Smooth muscle cell (in vitro differentiated cells): Measurements from ENCODE around the gene ATP6V0A4. TPM values are rescaled to one million over a fixed set of nuclear protein-coding genes. Genes with fewer than 3 reads are reported as not detected.
"Not testable (repeated sequence)": the region's sequence is repeated elsewhere in the genome, so short reads cannot be mapped to it uniquely, and the experiment has no call there.

Experiments used
- DNase-seq: peaks from one replicate; lab custom pipeline; 2025; ENCODE audit not compliant: unreplicated experiment; lab: John Stamatoyannopoulos, UW
- H2AFZ ChIP-seq: fragments of 200-600 bp; sonication (generic); 2 replicates; pipeline ENCODE4 v1.6.0; 2016; ENCODE audit warnings: antibody characterized with exemption, low read depth, mild to moderate bottlenecking
- H3F3A ChIP-seq: fragments of 200-600 bp; sonication (generic); 2 replicates; pipeline ENCODE4 v1.6.0; 2017; ENCODE audit warnings: antibody characterized with exemption, low read depth
- H3K27ac ChIP-seq: fragments of 200-600 bp; sonication (generic); 2 replicates; pipeline ENCODE4 v1.5.1; 2016; ENCODE audit warnings: low read depth, mild to moderate bottlenecking
- H3K27me3 ChIP-seq: fragments of 200-600 bp; sonication (generic); 2 replicates; pipeline ENCODE4 v1.6.1; 2016; ENCODE audit warnings: low read depth, mild to moderate bottlenecking
- H3K36me3 ChIP-seq: fragments of 200-600 bp; sonication (generic); 2 replicates; pipeline ENCODE4 v1.5.1; 2016; ENCODE audit warnings: low read depth
- H3K4me1 ChIP-seq: fragments of 200-600 bp; sonication (generic); 2 replicates; pipeline ENCODE4 v1.5.1; 2016; ENCODE audit warnings: low read depth
- H3K4me2 ChIP-seq: fragments of 200-600 bp; sonication (generic); 2 replicates; pipeline ENCODE4 v1.6.0; 2016; ENCODE audit warnings: mild to moderate bottlenecking
- H3K4me3 ChIP-seq: fragments of 200-600 bp; sonication (generic); 2 replicates; pipeline ENCODE4 v1.5.1; 2016; ENCODE audit warnings: mild to moderate bottlenecking
- H3K79me2 ChIP-seq: fragments of 200-600 bp; sonication (generic); 2 replicates; pipeline ENCODE4 v1.6.0; 2016; ENCODE audit warnings: low read depth, mild to moderate bottlenecking
- H3K9ac ChIP-seq: fragments of 200-600 bp; sonication (generic); 2 replicates; pipeline ENCODE4 v1.6.0; 2016; ENCODE audit warnings: low read depth
- H3K9me3 ChIP-seq: fragments of 200-600 bp; sonication (generic); replicated peaks from 2 replicates; pipeline ENCODE4 v1.5.1; 2016; ENCODE audit warnings: low read depth
- H4K20me1 ChIP-seq: fragments of 200-600 bp; sonication (generic); 2 replicates; pipeline ENCODE4 v1.6.0; 2016; ENCODE audit warnings: low read depth
- WGBS: methylation state at CpG from one replicate; pipeline ENCODE4 v1.1.7; 2016; ENCODE audit warnings: low lambda C conversion rate; 5-methylcytosine and 5-hydroxymethylcytosine counted together
- polyA plus RNA-seq: library from polyadenylated mRNA; unstranded; fragments of >200 nt; fragmentation: Nextera tagmentation; extraction: Ambion mirVana; gene quantifications from 2 replicates; pipeline ENCODE4 v1.2.1, GENCODE V29; 2016
- total RNA-seq: library from RNA; depleted of rRNA; stranded (reverse); fragments of >200 nt; gene quantifications from 2 replicates; pipeline ENCODE4 v1.2.3, GENCODE V29; 2014
- TF ChIP-seq, protein P1 (sequence below): fragments of 200-600 bp; sonication (generic); IDR thresholded peaks from 2 replicates; pipeline ENCODE4 v1.5.1; 2017; ENCODE audit warnings: borderline replicate concordance, mild to moderate bottlenecking, antibody characterized with exemption; ENCODE audit not compliant: insufficient read depth, poor library complexity, severe bottlenecking

The ATP6V0A4 gene
- total and polyA plus RNA-seq, 2 experiments from 2014 or later, result 0.40 TPM; not detected in 1

DNA sequence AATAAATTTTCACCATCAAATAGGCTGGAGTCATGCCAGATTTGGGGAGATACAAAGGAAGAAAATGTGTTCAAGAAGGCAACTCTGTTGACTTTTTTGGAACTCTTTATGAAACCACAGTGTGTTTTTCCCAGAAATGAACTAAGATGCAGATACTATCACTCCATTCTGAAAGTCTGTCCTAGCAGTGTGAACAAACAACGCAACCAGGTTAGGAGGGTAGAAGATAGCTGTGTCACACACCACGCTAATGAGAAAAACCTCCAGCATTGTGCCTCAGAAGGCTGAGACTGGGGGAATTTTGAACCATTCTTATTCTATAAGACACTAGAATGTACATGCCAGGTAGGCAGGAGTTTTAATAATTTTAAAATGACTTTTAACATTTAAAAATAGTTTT, 15.9 kb upstream of the ATP6V0A4 start:
- Histone ChIP-seq H3K4me3 (no peak overlapping the region), H3K27me3 (no peaks in the 10 kb centered on the region), H3K4me1 (no peaks in the 10 kb centered on the region), H3K79me2 (no peaks in the 10 kb centered on the region), H2AFZ (no peak overlapping the region), H3F3A (no peaks in the 10 kb centered on the region), H3K36me3 (no peaks in the 10 kb centered on the region), H3K9ac (no peak overlapping the region), H4K20me1 (no peaks in the 10 kb centered on the region), H3K27ac (no peak overlapping the region), H3K4me2 (no peak overlapping the region), H3K9me3 (no peaks in the 10 kb centered on the region)
- 84% methylated on average over 2 of the region's 2 CpGs for WGBS
- DNase-seq, result no peak
- TF ChIP-seq, protein P1, sequence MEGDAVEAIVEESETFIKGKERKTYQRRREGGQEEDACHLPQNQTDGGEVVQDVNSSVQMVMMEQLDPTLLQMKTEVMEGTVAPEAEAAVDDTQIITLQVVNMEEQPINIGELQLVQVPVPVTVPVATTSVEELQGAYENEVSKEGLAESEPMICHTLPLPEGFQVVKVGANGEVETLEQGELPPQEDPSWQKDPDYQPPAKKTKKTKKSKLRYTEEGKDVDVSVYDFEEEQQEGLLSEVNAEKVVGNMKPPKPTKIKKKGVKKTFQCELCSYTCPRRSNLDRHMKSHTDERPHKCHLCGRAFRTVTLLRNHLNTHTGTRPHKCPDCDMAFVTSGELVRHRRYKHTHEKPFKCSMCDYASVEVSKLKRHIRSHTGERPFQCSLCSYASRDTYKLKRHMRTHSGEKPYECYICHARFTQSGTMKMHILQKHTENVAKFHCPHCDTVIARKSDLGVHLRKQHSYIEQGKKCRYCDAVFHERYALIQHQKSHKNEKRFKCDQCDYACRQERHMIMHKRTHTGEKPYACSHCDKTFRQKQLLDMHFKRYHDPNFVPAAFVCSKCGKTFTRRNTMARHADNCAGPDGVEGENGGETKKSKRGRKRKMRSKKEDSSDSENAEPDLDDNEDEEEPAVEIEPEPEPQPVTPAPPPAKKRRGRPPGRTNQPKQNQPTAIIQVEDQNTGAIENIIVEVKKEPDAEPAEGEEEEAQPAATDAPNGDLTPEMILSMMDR, result no peak

DNA sequence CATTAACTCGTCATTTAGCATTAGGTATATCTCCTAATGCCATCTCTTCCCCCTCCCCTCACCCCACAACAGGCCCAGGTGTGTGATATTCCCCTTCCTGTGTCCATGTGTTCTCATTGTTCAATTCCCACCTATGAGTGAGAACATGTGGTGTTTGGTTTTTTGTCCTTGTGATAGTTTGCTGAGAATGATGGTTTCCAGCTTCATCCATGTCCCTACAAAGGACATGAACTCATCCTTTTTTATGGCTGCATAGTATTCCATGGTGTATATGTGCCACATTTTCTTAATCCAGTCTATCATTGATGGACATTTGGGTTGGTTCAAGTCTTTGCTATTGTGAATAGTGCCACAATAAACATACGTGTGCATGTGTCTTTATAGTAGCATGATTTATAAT, 13.3 kb upstream of the ATP6V0A4 start:
- not testable (repeated sequence) for H4K20me1 ChIP-seq, H3K27me3 ChIP-seq, H3K4me2 ChIP-seq, H3K27ac ChIP-seq, H3K9ac ChIP-seq, H3K4me1 ChIP-seq, H3K36me3 ChIP-seq, H3K4me3 ChIP-seq, H3K9me3 ChIP-seq, H3F3A ChIP-seq, H3K79me2 ChIP-seq, H2AFZ ChIP-seq, DNase-seq
- 85% methylated on average over 2 of the region's 2 CpGs for WGBS

DNA sequence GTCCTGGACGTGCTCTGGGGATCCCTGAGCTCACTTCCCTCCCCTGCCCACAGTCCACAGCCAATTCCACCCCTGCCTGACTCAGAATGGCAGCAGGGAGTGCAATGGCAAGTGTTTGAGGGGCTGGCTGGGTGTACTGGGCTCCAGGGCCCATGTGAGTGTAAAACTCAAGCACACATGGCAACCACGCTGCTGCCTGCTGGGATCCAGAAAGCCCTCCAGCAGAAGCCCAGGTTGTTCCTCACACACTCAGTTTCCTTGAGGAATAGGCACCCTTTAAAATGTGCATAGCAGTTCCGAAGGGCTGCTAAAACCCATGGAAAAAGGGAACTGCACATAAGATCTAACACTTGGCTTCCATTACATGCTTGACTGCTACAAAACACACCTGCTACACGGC, 11.3 kb upstream of the ATP6V0A4 start:
- H3K4me1 ChIP-seq, result no peaks in the 10 kb centered on the region
- TF ChIP-seq, protein P1, result no peak
- no peak overlapping the region for H3K4me3 ChIP-seq
- no peak overlapping the region for H3K9ac ChIP-seq
- no peaks in the 10 kb centered on the region for H4K20me1 ChIP-seq
- no peak overlapping the region for H3K27ac ChIP-seq
- no peaks in the 10 kb centered on the region for H3K27me3 ChIP-seq
- H3K36me3 ChIP-seq, result no peaks in the 10 kb centered on the region
- WGBS, result 91% methylated on average over 4 of the region's 4 CpGs
- DNase-seq, result no peak
- H2AFZ ChIP-seq, result no peak overlapping the region
- no peak overlapping the region for H3K4me2 ChIP-seq
- H3K79me2 ChIP-seq, result no peaks in the 10 kb centered on the region
- H3F3A ChIP-seq, result no peaks in the 10 kb centered on the region
- no peaks in the 10 kb centered on the region for H3K9me3 ChIP-seq

DNA sequence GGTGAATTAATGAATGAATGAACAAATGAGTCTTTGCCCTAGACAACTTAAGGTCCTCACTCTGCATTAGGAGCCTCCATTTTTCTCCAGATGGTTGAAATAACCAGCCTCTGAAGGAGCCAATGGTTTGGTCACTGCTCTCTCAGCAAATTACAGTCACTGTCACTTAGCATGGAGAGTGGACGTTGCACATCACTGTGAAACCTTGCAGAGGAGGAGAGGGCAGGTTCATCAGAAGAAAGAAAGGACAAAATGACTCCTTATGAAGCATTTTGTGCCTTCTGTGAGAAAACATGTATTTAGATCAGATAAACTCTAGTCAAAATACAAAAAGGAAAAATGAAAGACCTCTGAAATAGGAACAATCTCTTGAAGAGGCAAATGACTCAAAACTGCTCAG, 6.6 kb upstream of the ATP6V0A4 start:
- no peaks in the 10 kb centered on the region for H3K79me2 ChIP-seq
- H2AFZ ChIP-seq, result no peak overlapping the region
- 100% methylated on average over 1 of the region's 1 CpG for WGBS

More for the DNA sequence above, 6.6 kb upstream of the ATP6V0A4 start:
- H3K4me2 ChIP-seq, result no peak overlapping the region
- TF ChIP-seq, protein P1, result no peak
- no peaks in the 10 kb centered on the region for H3F3A ChIP-seq
- DNase-seq, result no peak
- H3K4me1 ChIP-seq, result no peaks in the 10 kb centered on the region
- H3K9ac ChIP-seq, result no peak overlapping the region
- no peak overlapping the region for H3K4me3 ChIP-seq
- H3K27ac ChIP-seq, result no peak overlapping the region
- H4K20me1 ChIP-seq, result no peaks in the 10 kb centered on the region
- H3K27me3 ChIP-seq, result no peaks in the 10 kb centered on the region
- H3K36me3 ChIP-seq, result no peaks in the 10 kb centered on the region
- H3K9me3 ChIP-seq, result no peaks in the 10 kb centered on the region
